Measurements from ENCODE around the gene CFLAR. TPM values are rescaled to one million over a fixed set of nuclear protein-coding genes. Genes with fewer than 3 reads are reported as not detected.
A peak's percentile ranks its signal among the peaks of the same experiment; 100 is the strongest.

The CFLAR gene
- total and polyA plus RNA-seq, 2 of the 4 experiments (the other 2 are of a cell fraction): 29.2 to 59.9 TPM

GRCh38 chr2:201118961-201119854 lies 3.2 kb downstream of the CFLAR start:
- Histone ChIP-seq H3K14ac (replicated peaks; ENCODE audit: low read depth, low read length) (peak overlapping the region; percentile 96), H2BK5ac (ENCODE audit: low read depth, low read length, poor library complexity, severe bottlenecking) (peak overlapping the region; percentile 98), H3K4ac (ENCODE audit: low read depth, low read length) (peak overlapping the region; percentile 98), H3K27ac (ENCODE audit: insufficient read depth, low read length) (peak overlapping the region; percentile 92), H4K5ac (ENCODE audit: low read depth, low read length) (0 out of 2 replicates have a peak overlapping the region, but pooled peaks have one; percentile 15), H3K9me3 (ENCODE audit: control insufficient read depth, insufficient read depth, low read length) (no peaks in the 10 kb centered on the region), H3K36me3 (ENCODE audit: control insufficient read depth, insufficient read depth, low read length) (peaks cover 2% of the 10 kb centered on the region; the same call in 1 of the 2 replicates), H3K4me1 (ENCODE audit: control insufficient read depth, insufficient read depth, low read length) (peaks cover 4% of the 10 kb centered on the region), H2AK5ac (ENCODE audit: low read depth, low read length) (peak overlapping the region; percentile 82), H2AK9ac (replicated peaks; ENCODE audit: low read depth, low read length, poor library complexity) (peak overlapping the region; percentile 93), H2BK15ac (ENCODE audit: low read depth, low read length) (peak overlapping the region; percentile 89; the same call in 2 of the 3 replicates), H3K79me1 (ENCODE audit: low read depth in 1 of 2, low read length in 2 of 2) (peaks cover 25 to 74% of the 10 kb centered on the region in 2 experiments; a peak in 3 of 4 replicates), H2AFZ (replicated peaks; ENCODE audit: low read length, poor library complexity) (peak overlapping the region; percentile 83), H3K23ac (ENCODE audit: low read depth, low read length) (peak overlapping the region; percentile 96), H2BK120ac (ENCODE audit: low read depth, low read length) (peak overlapping the region; percentile 79), H3K9me1 (ENCODE audit: insufficient read depth, low read length) (peaks cover 5% of the 10 kb centered on the region), H3K18ac (ENCODE audit: low read depth, low read length) (peak overlapping the region; percentile 27; the same call in 1 of the 2 replicates), H3K4me3 (ENCODE audit: insufficient read depth, low read depth, low read length) (peak overlapping the region; percentile 64), H4K20me1 (ENCODE audit: insufficient read depth, low read length) (peaks cover 18% of the 10 kb centered on the region), H3K9ac (ENCODE audit: low read depth, low read length) (peak overlapping the region; percentile 78), H4K91ac (ENCODE audit: insufficient read depth, low read depth, low read length) (peak overlapping the region; percentile 62), H4K8ac (ENCODE audit: low read depth in 2 of 2, low read length in 2 of 2) (peak overlapping the region; percentile 80 to 86; a peak in 3 of 4 replicates), H2BK20ac (ENCODE audit: low read depth, low read length) (peak overlapping the region; percentile 69), H3K27me3 (ENCODE audit: control insufficient read depth, insufficient read depth, low read length) (no peaks in the 10 kb centered on the region), H3K56ac (ENCODE audit: extremely low read depth, insufficient read depth, low read length) (peak overlapping the region; percentile 87), H3K4me2 (ENCODE audit: low read depth, low read length) (peak overlapping the region; percentile 89)
- DNase-seq: peak; percentile 52
- ChIA-PET CTCF (interaction anchor here (0.8 to 1.9 kb wide), 3 partner anchors 9 to 39 kb away, joined by 3 to 7 read pairs (median 4); no protein-coding TSS in a partner anchor), POLR2A (ENCODE audit: unreplicated experiment) (interaction anchor here (0.6 kb wide), 1 partner anchor 9 kb away, joined by 3 read pairs; no protein-coding TSS in a partner anchor)
- intact Hi-C loops (cut with micrococcal nuclease): loop anchor here (1.0 to 5.0 kb wide), 2 partner anchors 7 to 47 kb away; partner anchors contain the start of genes HYCC2 and NDUFB3
- no TSS peak for BruUV-seq (replicated peaks)
- dilution Hi-C loops (cut with HindIII; ENCODE audit: low sequenced_read_pairs, unreplicated experiment): no loop called here
- TF ChIP-seq CEBPB (IDR thresholded peaks at IDR 0.05; ENCODE audit: low read depth, low read length) (no peak), MAFK (IDR thresholded peaks at IDR 0.05; ENCODE audit: low read depth, low read length) (no peak), NFE2L2 (IDR thresholded peaks at IDR 0.05; ENCODE audit: low read depth, low read length) (no peak), RAD21 (IDR thresholded peaks at IDR 0.05; ENCODE audit: low read length) (no peak)
- in situ Hi-C loops (cut with MboI; ENCODE audit: low sequenced_read_pairs): no loop called here
- WGBS, 2 experiments (ENCODE audit: extremely low coverage in 2 of 2, insufficient read length in 1 of 2): no CpG with 5 or more reads among the region's 12 CpGs
- peak; percentile 25 for ATAC-seq (ENCODE audit: low read depth)

All from IMR-90 (cell line).